Fibroblast of lung (primary cell): ENCODE results near the gene B3GNT2. TPM values are rescaled to one million over a fixed set of nuclear protein-coding genes. Genes with fewer than 3 reads are reported as not detected.

Source experiments
- DNase-seq, 2 donors: peaks; one replicate each; pipeline versions ENCODE4 v3.0.0 to v3.0.0-alpha.2; 2010; ENCODE audit warnings: low read depth in 2 of 2
- H2AFZ ChIP-seq: 2 replicates; pipeline ENCODE4 v1.5.1; 2012; ENCODE audit warnings: low read length, control low read depth, inconsistent platforms
- H3K27ac ChIP-seq: 2 replicates; pipeline ENCODE4 v1.5.1; 2011; ENCODE audit warnings: low read length, control low read depth; ENCODE audit not compliant: insufficient read depth
- H3K27me3 ChIP-seq: 2 replicates; pipeline ENCODE4 v1.5.1; 2011; ENCODE audit warnings: mild to moderate bottlenecking, low read length; ENCODE audit not compliant: control insufficient read depth, insufficient read depth
- H3K36me3 ChIP-seq: 2 replicates; pipeline ENCODE4 v1.5.1; 2011; ENCODE audit warnings: low read length; ENCODE audit not compliant: control insufficient read depth, insufficient read depth
- H3K4me1 ChIP-seq: 2 replicates; pipeline ENCODE4 v1.5.1; 2011; ENCODE audit warnings: low read length; ENCODE audit not compliant: control insufficient read depth, insufficient read depth; ENCODE audit errors: extremely low read depth
- H3K4me2 ChIP-seq: 2 replicates; pipeline ENCODE4 v1.5.1; 2011; ENCODE audit warnings: low read length, control low read depth; ENCODE audit not compliant: insufficient read depth; ENCODE audit errors: extremely low read depth
- H3K4me3 ChIP-seq, 4 experiments: fragments of 200-600 bp in 1 of 4; sonication (generic) in 1 of 4; replicated peaks in 1 of 4; 2 replicates each; pipeline ENCODE4 v1.5.1; 2011 to 2016; ENCODE audit warnings: low read length in 4 of 4, low read depth in 3 of 4, mild to moderate bottlenecking in 3 of 4, control low read depth in 2 of 4, inconsistent platforms in 1 of 4, mixed read lengths in 1 of 4; ENCODE audit not compliant: insufficient read depth in 1 of 4; ENCODE audit errors: control extremely low read depth in 1 of 4
- H3K79me2 ChIP-seq: 2 replicates; pipeline ENCODE4 v1.5.1; 2012; ENCODE audit warnings: mild to moderate bottlenecking, low read length, inconsistent platforms; ENCODE audit not compliant: control insufficient read depth, insufficient read depth
- H3K9ac ChIP-seq: 2 replicates; pipeline ENCODE4 v1.5.1; 2011; ENCODE audit warnings: mild to moderate bottlenecking, low read length, control low read depth; ENCODE audit not compliant: insufficient read depth
- H3K9me3 ChIP-seq: 2 replicates; pipeline ENCODE4 v1.5.1; 2012; ENCODE audit warnings: low read depth, low read length; ENCODE audit not compliant: control insufficient read depth, insufficient read depth
- H4K20me1 ChIP-seq: 2 replicates; pipeline ENCODE4 v1.5.1; 2011; ENCODE audit warnings: low read length; ENCODE audit not compliant: control insufficient read depth, insufficient read depth; ENCODE audit errors: extremely low read depth
- EZH2 ChIP-seq: IDR thresholded peaks from 2 replicates; pipeline ENCODE4 v1.5.1; 2012; ENCODE audit warnings: low read length, control low read depth, mild to moderate bottlenecking; ENCODE audit errors: missing control alignments
- polyA plus RNA-seq, 2 donors: library from polyadenylated mRNA; depleted of rRNA in 1 of 2; stranded (reverse) in 1 of 2; unstranded in 1 of 2; fragments of >200 nt; gene quantifications; 2 replicates each; pipeline ENCODE4 v1.2.1, GENCODE V29; 2011 to 2012; ENCODE audit warnings: missing spikeins in 1 of 2
- total RNA-seq: library from RNA; depleted of rRNA; stranded (reverse); fragments of >200 nt; gene quantifications from 2 replicates; pipeline ENCODE4 v1.2.1, GENCODE V29; 2014
- TF ChIP-seq, protein P1 (sequence below), 2 donors: IDR thresholded peaks in 1 of 2; conservative IDR thresholded peaks in 1 of 2; 1 replicate in 1 of 2; 2 replicates in 1 of 2; pipeline ENCODE4 v1.5.1; 2011 to 2012; ENCODE audit warnings: low read length in 2 of 2, control low read depth in 1 of 2, inconsistent platforms in 1 of 2, low read depth in 1 of 2, mild to moderate bottlenecking in 1 of 2

Gene B3GNT2
- total and polyA plus RNA-seq, 2 donors (not counting 1 experiment from before 2014, with no cell fraction given), result 13.0 to 13.4 TPM

DNA sequence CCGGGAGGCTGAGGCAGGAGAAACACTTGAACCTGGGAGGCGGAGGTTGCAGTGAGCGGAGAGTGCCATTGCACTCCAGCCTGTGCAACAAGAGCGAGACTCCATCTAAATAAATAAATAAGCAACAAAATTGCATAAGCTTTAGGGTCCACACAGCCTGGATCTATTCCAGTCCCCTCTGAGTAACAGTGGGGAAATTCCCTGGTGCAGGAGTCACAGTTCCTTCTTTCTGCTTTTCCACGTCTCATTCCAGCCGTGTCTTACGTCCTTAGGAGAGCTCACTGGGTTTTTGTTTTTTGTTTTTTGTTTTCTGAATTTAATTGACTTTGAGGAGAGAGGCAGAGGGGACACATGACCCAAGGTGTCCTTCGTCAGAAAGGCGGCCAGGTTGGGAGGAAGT lies 44.6 kb downstream of the B3GNT2 start:
- no peak for DNase-seq
- no peak overlapping the region for H2AFZ ChIP-seq
- no peak overlapping the region for H3K4me3 ChIP-seq
- H3K4me1 ChIP-seq, result no peaks in the 10 kb centered on the region
- no peaks in the 10 kb centered on the region for H3K79me2 ChIP-seq
- TF ChIP-seq, protein P1, sequence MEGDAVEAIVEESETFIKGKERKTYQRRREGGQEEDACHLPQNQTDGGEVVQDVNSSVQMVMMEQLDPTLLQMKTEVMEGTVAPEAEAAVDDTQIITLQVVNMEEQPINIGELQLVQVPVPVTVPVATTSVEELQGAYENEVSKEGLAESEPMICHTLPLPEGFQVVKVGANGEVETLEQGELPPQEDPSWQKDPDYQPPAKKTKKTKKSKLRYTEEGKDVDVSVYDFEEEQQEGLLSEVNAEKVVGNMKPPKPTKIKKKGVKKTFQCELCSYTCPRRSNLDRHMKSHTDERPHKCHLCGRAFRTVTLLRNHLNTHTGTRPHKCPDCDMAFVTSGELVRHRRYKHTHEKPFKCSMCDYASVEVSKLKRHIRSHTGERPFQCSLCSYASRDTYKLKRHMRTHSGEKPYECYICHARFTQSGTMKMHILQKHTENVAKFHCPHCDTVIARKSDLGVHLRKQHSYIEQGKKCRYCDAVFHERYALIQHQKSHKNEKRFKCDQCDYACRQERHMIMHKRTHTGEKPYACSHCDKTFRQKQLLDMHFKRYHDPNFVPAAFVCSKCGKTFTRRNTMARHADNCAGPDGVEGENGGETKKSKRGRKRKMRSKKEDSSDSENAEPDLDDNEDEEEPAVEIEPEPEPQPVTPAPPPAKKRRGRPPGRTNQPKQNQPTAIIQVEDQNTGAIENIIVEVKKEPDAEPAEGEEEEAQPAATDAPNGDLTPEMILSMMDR (conservative IDR thresholded peaks at IDR 0.05 in 1 of 2, IDR thresholded peaks at IDR 0.05 in 1 of 2; ENCODE audit: low read depth in 1 of 2, low read length in 2 of 2), result no peak
- no peak for TF ChIP-seq EZH2
- no peaks in the 10 kb centered on the region for H3K27me3 ChIP-seq
- no peaks in the 10 kb centered on the region for H3K36me3 ChIP-seq
- no peak overlapping the region for H3K9ac ChIP-seq
- H3K9me3 ChIP-seq, result no peaks in the 10 kb centered on the region
- H3K27ac ChIP-seq, result no peak overlapping the region
- H4K20me1 ChIP-seq, result no peaks in the 10 kb centered on the region
- H3K4me2 ChIP-seq, result no peak overlapping the region

DNA sequence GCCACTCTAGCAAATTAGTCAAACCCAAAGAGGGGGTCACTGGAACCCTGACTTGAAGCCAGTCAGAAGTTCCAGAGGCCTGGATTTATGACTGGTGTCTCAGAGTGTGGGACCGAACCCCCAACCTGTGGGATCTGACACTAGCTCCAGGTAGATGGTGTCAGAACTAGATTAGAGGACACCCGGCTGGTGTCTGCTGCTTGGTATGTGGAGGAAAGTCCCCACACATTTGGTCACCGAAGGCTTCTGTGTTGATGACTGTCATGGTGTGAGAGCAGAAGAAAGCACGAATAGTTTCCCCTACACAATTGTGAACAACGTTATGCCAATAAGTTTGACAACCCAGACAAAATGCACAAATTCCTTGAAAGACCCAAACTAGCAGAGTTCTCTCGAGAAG lies 48.1 kb downstream of the B3GNT2 start:
- Histone ChIP-seq H2AFZ (no peak overlapping the region), H4K20me1 (no peaks in the 10 kb centered on the region), H3K36me3 (no peaks in the 10 kb centered on the region), H3K9ac (no peak overlapping the region), H3K4me1 (no peaks in the 10 kb centered on the region), H3K27ac (no peak overlapping the region), H3K4me2 (no peak overlapping the region), H3K27me3 (no peaks in the 10 kb centered on the region), H3K9me3 (no peaks in the 10 kb centered on the region), H3K4me3 (no peak overlapping the region), H3K79me2 (no peaks in the 10 kb centered on the region)
- no peak for DNase-seq
- TF ChIP-seq, protein P1 (conservative IDR thresholded peaks at IDR 0.05 in 1 of 2, IDR thresholded peaks at IDR 0.05 in 1 of 2; ENCODE audit: low read depth in 1 of 2, low read length in 2 of 2), result no peak
- TF ChIP-seq EZH2, result no peak

DNA sequence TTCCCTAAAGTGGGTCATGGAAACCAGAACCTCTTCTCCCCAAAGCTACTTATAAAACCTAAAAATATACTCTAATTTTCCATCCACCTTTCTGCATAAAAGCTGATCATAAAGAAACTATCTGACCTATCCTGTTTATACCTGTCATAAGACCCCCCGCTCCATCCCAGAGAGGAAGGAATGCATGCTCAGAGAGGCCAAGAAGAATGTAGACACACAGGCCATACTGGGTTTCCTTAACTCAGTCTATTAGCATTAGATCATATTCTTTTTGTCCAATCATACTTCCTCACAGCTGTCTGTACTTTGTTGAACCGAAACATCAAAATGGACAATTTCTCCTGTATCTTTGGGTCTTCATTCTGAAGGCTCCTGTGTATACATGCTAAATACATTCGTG lies 52.3 kb downstream of the B3GNT2 start:
- Histone ChIP-seq H3K27ac (no peak overlapping the region), H4K20me1 (no peaks in the 10 kb centered on the region), H3K4me3 (no peak overlapping the region), H3K9ac (no peak overlapping the region), H3K4me1 (no peaks in the 10 kb centered on the region), H3K36me3 (no peaks in the 10 kb centered on the region), H3K4me2 (no peak overlapping the region), H3K27me3 (no peaks in the 10 kb centered on the region), H2AFZ (no peak overlapping the region), H3K79me2 (no peaks in the 10 kb centered on the region), H3K9me3 (no peaks in the 10 kb centered on the region)
- no peak for TF ChIP-seq EZH2
- TF ChIP-seq, protein P1 (conservative IDR thresholded peaks at IDR 0.05 in 1 of 2, IDR thresholded peaks at IDR 0.05 in 1 of 2; ENCODE audit: low read depth in 1 of 2, low read length in 2 of 2), result no peak
- DNase-seq, result no peak
